Uterus (tissue), 4 donors: ENCODE results near the gene LINGO1. TPM values are rescaled to one million over a fixed set of nuclear protein-coding genes. Genes with fewer than 3 reads are reported as not detected.

Source experiments
- DNase-seq, 2 donors: peaks; one replicate each; pipeline ENCODE4 v3.0.0-alpha.2; 2019 to 2020
- H3K27ac ChIP-seq, 2 donors: fragments of 200-600 bp; sonication (generic); 1 replicate in 1 of 2; 2 replicates in 1 of 2; pipeline ENCODE4 v1.5.1; 2016 to 2018
- H3K27me3 ChIP-seq, 2 donors: fragments of 200-600 bp; sonication (generic); one replicate each; pipeline ENCODE4 v1.5.1; 2018 to 2019; ENCODE audit warnings: control low read depth in 1 of 2
- H3K36me3 ChIP-seq, 2 donors: fragments of 200-600 bp; sonication (generic); one replicate each; pipeline ENCODE4 v1.5.1; 2019; ENCODE audit warnings: control low read depth in 1 of 2
- H3K4me1 ChIP-seq, 2 donors: fragments of 200-600 bp; sonication (generic); one replicate each; pipeline ENCODE4 v1.5.1; 2018 to 2019; ENCODE audit warnings: control low read depth in 1 of 2
- H3K4me3 ChIP-seq, 2 donors: fragments of 200-600 bp; sonication (generic); 1 replicate in 1 of 2; 2 replicates in 1 of 2; pipeline ENCODE4 v1.5.1; 2018 to 2019; ENCODE audit warnings: mild to moderate bottlenecking in 1 of 2
- H3K9me3 ChIP-seq, 2 donors: fragments of 200-600 bp; sonication (generic); one replicate each; pipeline ENCODE4 v1.5.1; 2019; ENCODE audit warnings: control low read depth in 1 of 2
- CTCF ChIP-seq, 4 experiments: fragments of 200-600 bp in 2 of 4; fragments of 450-650 bp in 2 of 4; sonication (generic) in 2 of 4; IDR thresholded peaks; one replicate each; pipeline ENCODE4 v1.5.1; 2016 to 2019; ENCODE audit warnings: antibody characterized with exemption in 4 of 4, mild to moderate bottlenecking in 2 of 4, moderate library complexity in 1 of 4
- POLR2A ChIP-seq, 2 donors: fragments of 450-650 bp; IDR thresholded peaks; one replicate each; pipeline ENCODE4 v1.6.1; 2016; ENCODE audit warnings: antibody characterized with exemption in 2 of 2, mild to moderate bottlenecking in 1 of 2, moderate library complexity in 1 of 2
- intact Hi-C: fragments of 100-400 bp; cut with DNase I; formaldehyde crosslinking; loops from one replicate; pipeline ENCODE4 v1.15.1; 2023; ENCODE audit warnings: low total_unique reads
- total RNA-seq, 4 donors: library from RNA; depleted of rRNA in 3 of 4; stranded (reverse); fragments of >200 nt in 3 of 4; gene quantifications; one replicate each; pipeline versions ENCODE4 v1.1.0 to v1.2.4, GENCODE V29; 2014 to 2023
- donor health status: DM: yes; HTN: yes; CAD: no.

Gene LINGO1
- total RNA-seq, 4 donors from 2014 or later = 0.26 to 9.6 (median 8.4) TPM; not detected in 1

- no peak overlapping the region for H3K27ac ChIP-seq
- no peak for TF ChIP-seq POLR2A (IDR thresholded peaks at IDR 0.05)
- TF ChIP-seq CTCF (IDR thresholded peaks at IDR 0.05) = no peak
- H3K4me1 ChIP-seq = no peaks in the 10 kb centered on the region
- no peak overlapping the region for H3K4me3 ChIP-seq
- no peaks in the 10 kb centered on the region for H3K9me3 ChIP-seq
- no peaks in the 10 kb centered on the region for H3K36me3 ChIP-seq
- DNase-seq = no peak
- no peaks in the 10 kb centered on the region for H3K27me3 ChIP-seq
- intact Hi-C loops = no loop called here
Measured at GRCh38 chr15:77571181-77571580, 61.5 kb downstream of the LINGO1 start.

- no peaks in the 10 kb centered on the region for H3K9me3 ChIP-seq
- TF ChIP-seq CTCF (IDR thresholded peaks at IDR 0.05) (no peak), POLR2A (IDR thresholded peaks at IDR 0.05) (no peak)
- H3K27me3 ChIP-seq = no peaks in the 10 kb centered on the region
- peak overlapping the region in 1 of 2 donors; percentile 25 for H3K4me3 ChIP-seq
- H3K4me1 ChIP-seq = no peaks in the 10 kb centered on the region
- no peaks in the 10 kb centered on the region for H3K36me3 ChIP-seq
- peak overlapping the region; percentile 35 to 68 for H3K27ac ChIP-seq
- no peak for DNase-seq
- intact Hi-C loops = no loop called here
Measured at GRCh38 chr15:77569729-77570125, 63.0 kb downstream of the LINGO1 start.

GRCh38 chr15:77568973-77569728 is 63.6 kb downstream of the LINGO1 start:
- Histone ChIP-seq H3K27ac (peak overlapping the region; percentile 35 to 68), H3K4me1 (no peaks in the 10 kb centered on the region), H3K9me3 (no peaks in the 10 kb centered on the region), H3K36me3 (no peaks in the 10 kb centered on the region), H3K4me3 (peak overlapping the region in 1 of 2 donors; percentile 25), H3K27me3 (no peaks in the 10 kb centered on the region)
- intact Hi-C loops = no loop called here
- TF ChIP-seq POLR2A (IDR thresholded peaks at IDR 0.05) (no peak), CTCF (IDR thresholded peaks at IDR 0.05) (no peak)
- DNase-seq = peak; percentile 57 to 61

- H3K4me1 ChIP-seq = no peaks in the 10 kb centered on the region
- peak overlapping the region; percentile 35 to 68 for H3K27ac ChIP-seq
- H3K36me3 ChIP-seq = no peaks in the 10 kb centered on the region
- no peaks in the 10 kb centered on the region for H3K27me3 ChIP-seq
- no peak for DNase-seq
- intact Hi-C loops = no loop called here
- H3K4me3 ChIP-seq = peak overlapping the region in 1 of 2 donors; percentile 25
- H3K9me3 ChIP-seq = no peaks in the 10 kb centered on the region
- TF ChIP-seq CTCF (IDR thresholded peaks at IDR 0.05) = no peak
- no peak for TF ChIP-seq POLR2A (IDR thresholded peaks at IDR 0.05)
Measured at GRCh38 chr15:77568014-77568972, 64.4 kb downstream of the LINGO1 start.

- no peak for DNase-seq
- no peaks in the 10 kb centered on the region for H3K4me1 ChIP-seq
- no peak overlapping the region for H3K4me3 ChIP-seq
- H3K27ac ChIP-seq = no peak overlapping the region
- intact Hi-C loops = no loop called here
- H3K9me3 ChIP-seq = no peaks in the 10 kb centered on the region
- H3K36me3 ChIP-seq = no peaks in the 10 kb centered on the region
- H3K27me3 ChIP-seq = no peaks in the 10 kb centered on the region
- TF ChIP-seq CTCF (IDR thresholded peaks at IDR 0.05) (no peak), POLR2A (IDR thresholded peaks at IDR 0.05) (no peak)
Measured at GRCh38 chr15:77567202-77567601, 65.5 kb downstream of the LINGO1 start.
